Measurements from ENCODE around the gene TWSG1. TPM values are rescaled to one million over a fixed set of nuclear protein-coding genes. Genes with fewer than 3 reads are reported as not detected.

The TWSG1 gene
- total RNA-seq, 1 experiment from 2014 or later = 19.3 TPM

DNA sequence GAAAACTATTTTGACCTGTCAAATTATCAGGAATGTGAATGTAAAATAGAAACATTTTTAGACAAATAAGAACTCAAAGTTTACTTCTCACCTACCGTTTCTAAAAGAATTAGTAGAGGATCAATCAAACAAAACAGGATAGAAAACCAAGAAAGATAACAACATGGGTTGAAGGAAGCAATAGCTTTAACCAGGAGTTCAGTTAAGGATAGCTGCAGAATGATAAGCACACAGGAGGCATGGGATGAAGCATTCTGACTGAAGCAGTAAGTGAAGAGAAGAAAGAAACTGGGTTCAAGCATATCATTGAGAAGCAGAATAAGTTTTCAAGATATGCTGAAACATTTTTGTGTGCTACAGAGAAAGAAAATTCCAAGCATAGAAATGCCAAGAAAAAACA lies 52.3 kb downstream of the TWSG1 start:
- POLR2A ChIA-PET = interaction anchor here (0.7 kb wide), 2 partner anchors 25 to 612 kb away, joined by 3 read pairs; no protein-coding TSS in a partner anchor
- H3K27me3 Mint-ChIP-seq (ENCODE audit: low read depth) = no peaks in the 10 kb centered on the region

GRCh38 chr18:9387891-9388290 lies 53.3 kb downstream of the TWSG1 start:
- ChIA-PET POLR2A (no interaction called here), CTCF (interaction anchor here (1.2 kb wide), 1 partner anchor 22 kb away, joined by 5 read pairs; no protein-coding TSS in a partner anchor)
- no peak for ATAC-seq
- no peak for TF ChIP-seq ZBTB21 (CRISPR knock-in tag; IDR thresholded peaks at IDR 0.05; ENCODE audit: borderline replicate concordance)
- no peak for TF ChIP-seq CTCF (IDR thresholded peaks at IDR 0.05)
- no peak for TF ChIP-seq PRRX2 (CRISPR knock-in tag; IDR thresholded peaks at IDR 0.05)
- no peak for TF ChIP-seq CREB1 (CRISPR knock-in tag; IDR thresholded peaks at IDR 0.05)
- TF ChIP-seq ETV6 (CRISPR knock-in tag; IDR thresholded peaks at IDR 0.05) = no peak
- TF ChIP-seq FOXK1 (CRISPR knock-in tag; IDR thresholded peaks at IDR 0.05) = no peak
- TF ChIP-seq, protein P1, sequence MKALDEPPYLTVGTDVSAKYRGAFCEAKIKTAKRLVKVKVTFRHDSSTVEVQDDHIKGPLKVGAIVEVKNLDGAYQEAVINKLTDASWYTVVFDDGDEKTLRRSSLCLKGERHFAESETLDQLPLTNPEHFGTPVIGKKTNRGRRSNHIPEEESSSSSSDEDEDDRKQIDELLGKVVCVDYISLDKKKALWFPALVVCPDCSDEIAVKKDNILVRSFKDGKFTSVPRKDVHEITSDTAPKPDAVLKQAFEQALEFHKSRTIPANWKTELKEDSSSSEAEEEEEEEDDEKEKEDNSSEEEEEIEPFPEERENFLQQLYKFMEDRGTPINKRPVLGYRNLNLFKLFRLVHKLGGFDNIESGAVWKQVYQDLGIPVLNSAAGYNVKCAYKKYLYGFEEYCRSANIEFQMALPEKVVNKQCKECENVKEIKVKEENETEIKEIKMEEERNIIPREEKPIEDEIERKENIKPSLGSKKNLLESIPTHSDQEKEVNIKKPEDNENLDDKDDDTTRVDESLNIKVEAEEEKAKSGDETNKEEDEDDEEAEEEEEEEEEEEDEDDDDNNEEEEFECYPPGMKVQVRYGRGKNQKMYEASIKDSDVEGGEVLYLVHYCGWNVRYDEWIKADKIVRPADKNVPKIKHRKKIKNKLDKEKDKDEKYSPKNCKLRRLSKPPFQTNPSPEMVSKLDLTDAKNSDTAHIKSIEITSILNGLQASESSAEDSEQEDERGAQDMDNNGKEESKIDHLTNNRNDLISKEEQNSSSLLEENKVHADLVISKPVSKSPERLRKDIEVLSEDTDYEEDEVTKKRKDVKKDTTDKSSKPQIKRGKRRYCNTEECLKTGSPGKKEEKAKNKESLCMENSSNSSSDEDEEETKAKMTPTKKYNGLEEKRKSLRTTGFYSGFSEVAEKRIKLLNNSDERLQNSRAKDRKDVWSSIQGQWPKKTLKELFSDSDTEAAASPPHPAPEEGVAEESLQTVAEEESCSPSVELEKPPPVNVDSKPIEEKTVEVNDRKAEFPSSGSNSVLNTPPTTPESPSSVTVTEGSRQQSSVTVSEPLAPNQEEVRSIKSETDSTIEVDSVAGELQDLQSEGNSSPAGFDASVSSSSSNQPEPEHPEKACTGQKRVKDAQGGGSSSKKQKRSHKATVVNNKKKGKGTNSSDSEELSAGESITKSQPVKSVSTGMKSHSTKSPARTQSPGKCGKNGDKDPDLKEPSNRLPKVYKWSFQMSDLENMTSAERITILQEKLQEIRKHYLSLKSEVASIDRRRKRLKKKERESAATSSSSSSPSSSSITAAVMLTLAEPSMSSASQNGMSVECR (CRISPR knock-in tag; IDR thresholded peaks at IDR 0.05; ENCODE audit: borderline replicate concordance) = no peak
- TF ChIP-seq, protein P2, sequence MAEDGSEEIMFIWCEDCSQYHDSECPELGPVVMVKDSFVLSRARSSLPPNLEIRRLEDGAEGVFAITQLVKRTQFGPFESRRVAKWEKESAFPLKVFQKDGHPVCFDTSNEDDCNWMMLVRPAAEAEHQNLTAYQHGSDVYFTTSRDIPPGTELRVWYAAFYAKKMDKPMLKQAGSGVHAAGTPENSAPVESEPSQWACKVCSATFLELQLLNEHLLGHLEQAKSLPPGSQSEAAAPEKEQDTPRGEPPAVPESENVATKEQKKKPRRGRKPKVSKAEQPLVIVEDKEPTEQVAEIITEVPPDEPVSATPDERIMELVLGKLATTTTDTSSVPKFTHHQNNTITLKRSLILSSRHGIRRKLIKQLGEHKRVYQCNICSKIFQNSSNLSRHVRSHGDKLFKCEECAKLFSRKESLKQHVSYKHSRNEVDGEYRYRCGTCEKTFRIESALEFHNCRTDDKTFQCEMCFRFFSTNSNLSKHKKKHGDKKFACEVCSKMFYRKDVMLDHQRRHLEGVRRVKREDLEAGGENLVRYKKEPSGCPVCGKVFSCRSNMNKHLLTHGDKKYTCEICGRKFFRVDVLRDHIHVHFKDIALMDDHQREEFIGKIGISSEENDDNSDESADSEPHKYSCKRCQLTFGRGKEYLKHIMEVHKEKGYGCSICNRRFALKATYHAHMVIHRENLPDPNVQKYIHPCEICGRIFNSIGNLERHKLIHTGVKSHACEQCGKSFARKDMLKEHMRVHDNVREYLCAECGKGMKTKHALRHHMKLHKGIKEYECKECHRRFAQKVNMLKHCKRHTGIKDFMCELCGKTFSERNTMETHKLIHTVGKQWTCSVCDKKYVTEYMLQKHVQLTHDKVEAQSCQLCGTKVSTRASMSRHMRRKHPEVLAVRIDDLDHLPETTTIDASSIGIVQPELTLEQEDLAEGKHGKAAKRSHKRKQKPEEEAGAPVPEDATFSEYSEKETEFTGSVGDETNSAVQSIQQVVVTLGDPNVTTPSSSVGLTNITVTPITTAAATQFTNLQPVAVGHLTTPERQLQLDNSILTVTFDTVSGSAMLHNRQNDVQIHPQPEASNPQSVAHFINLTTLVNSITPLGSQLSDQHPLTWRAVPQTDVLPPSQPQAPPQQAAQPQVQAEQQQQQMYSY (CRISPR knock-in tag; IDR thresholded peaks at IDR 0.05) = no peak
- no peak for TF ChIP-seq GTF2I (CRISPR knock-in tag; conservative IDR thresholded peaks at IDR 0.05)
- no peak for TF ChIP-seq TEAD1 (CRISPR knock-in tag; IDR thresholded peaks at IDR 0.05)
- TF ChIP-seq ZNF423 (CRISPR knock-in tag; IDR thresholded peaks at IDR 0.05) = no peak
- TF ChIP-seq SP1 (CRISPR knock-in tag; conservative IDR thresholded peaks at IDR 0.05) = no peak
- no peak for TF ChIP-seq STAT6 (CRISPR knock-in tag; conservative IDR thresholded peaks at IDR 0.05; ENCODE audit: low read depth)

More for the DNA sequence above, 52.3 kb downstream of the TWSG1 start:
- Mint-ChIP-seq H3K4me3 (no peak overlapping the region), H3K27ac (no peak overlapping the region), H3K36me3 (peaks cover 18% of the 10 kb centered on the region), H3K9me3 (peaks cover 13% of the 10 kb centered on the region), H3K4me1 (no peaks in the 10 kb centered on the region)
- CTCF ChIA-PET = no interaction called here
- no peak for DNase-seq (ENCODE audit: low spot score)
- TF ChIP-seq ZNF671 (CRISPR knock-in tag; IDR thresholded peaks at IDR 0.05) (no peak), ZNF138 (CRISPR knock-in tag; conservative IDR thresholded peaks at IDR 0.05) (no peak), NR2C2 (CRISPR knock-in tag; IDR thresholded peaks at IDR 0.05) (no peak), ZNF232 (CRISPR knock-in tag; IDR thresholded peaks at IDR 0.05) (no peak), PRRX2 (CRISPR knock-in tag; IDR thresholded peaks at IDR 0.05) (no peak)
- TF ChIP-seq, protein P3, sequence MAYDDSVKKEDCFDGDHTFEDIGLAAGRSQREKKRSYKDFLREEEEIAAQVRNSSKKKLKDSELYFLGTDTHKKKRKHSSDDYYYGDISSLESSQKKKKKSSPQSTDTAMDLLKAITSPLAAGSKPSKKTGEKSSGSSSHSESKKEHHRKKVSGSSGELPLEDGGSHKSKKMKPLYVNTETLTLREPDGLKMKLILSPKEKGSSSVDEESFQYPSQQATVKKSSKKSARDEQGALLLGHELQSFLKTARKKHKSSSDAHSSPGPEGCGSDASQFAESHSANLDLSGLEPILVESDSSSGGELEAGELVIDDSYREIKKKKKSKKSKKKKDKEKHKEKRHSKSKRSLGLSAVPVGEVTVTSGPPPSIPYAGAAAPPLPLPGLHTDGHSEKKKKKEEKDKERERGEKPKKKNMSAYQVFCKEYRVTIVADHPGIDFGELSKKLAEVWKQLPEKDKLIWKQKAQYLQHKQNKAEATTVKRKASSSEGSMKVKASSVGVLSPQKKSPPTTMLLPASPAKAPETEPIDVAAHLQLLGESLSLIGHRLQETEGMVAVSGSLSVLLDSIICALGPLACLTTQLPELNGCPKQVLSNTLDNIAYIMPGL (CRISPR knock-in tag; IDR thresholded peaks at IDR 0.05) = no peak
- TF ChIP-seq, protein P4, sequence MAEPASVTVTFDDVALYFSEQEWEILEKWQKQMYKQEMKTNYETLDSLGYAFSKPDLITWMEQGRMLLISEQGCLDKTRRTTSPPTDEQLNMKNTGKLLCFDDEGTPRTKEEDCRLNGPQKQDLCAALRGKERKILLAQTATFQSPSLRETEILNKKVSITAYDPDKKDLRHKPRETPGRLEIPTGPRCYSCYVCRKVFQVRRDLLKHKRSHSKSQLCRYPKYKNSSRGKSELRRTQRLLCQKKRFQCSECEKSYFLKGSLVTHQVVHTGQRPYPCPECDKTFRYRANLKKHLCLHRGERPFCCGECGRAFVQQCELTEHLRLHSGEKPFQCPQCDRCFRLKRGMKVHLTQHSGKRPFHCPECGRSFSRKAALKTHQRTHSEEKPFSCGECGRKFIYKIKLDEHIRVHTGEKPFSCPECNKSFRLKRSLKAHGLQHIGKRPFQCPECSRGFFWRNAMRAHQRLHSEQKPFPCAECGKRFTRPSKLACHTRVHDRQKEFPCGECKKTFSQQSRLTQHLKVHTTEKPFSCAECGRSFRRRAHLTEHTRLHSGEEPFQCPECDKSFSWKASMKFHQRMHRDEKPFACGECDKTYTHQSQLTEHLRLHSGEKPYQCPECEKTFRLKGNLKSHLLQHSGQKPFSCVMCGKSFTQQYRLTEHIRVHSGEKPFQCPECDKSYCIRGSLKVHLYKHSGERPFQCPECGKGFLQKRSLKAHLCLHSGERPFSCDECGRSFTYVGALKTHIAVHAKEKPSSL (CRISPR knock-in tag; conservative IDR thresholded peaks at IDR 0.05) = no peak
- ATAC-seq = no peak

More at GRCh38 chr18:9387891-9388290, 53.3 kb downstream of the TWSG1 start:
- H3K36me3 Mint-ChIP-seq = peaks cover 26% of the 10 kb centered on the region
- H3K4me1 Mint-ChIP-seq = no peaks in the 10 kb centered on the region
- H3K27me3 Mint-ChIP-seq (ENCODE audit: low read depth) = no peaks in the 10 kb centered on the region
- no peak overlapping the region for H3K4me3 Mint-ChIP-seq
- no peak overlapping the region for H3K27ac Mint-ChIP-seq
- H3K9me3 Mint-ChIP-seq = peaks cover 20% of the 10 kb centered on the region
- no peak for DNase-seq (ENCODE audit: low spot score)
